Mammary epithelial cell (primary cell): ENCODE data around the gene CCDC70.

Experiments used
- CTCF ChIP-seq, 2 donors: IDR thresholded peaks in 1 of 2; conservative IDR thresholded peaks in 1 of 2; 2 replicates each; pipeline ENCODE4 v1.5.1; 2011 to 2012; ENCODE audit warnings: inconsistent platforms in 2 of 2, low read length in 2 of 2, mild to moderate bottlenecking in 2 of 2, control low read depth in 1 of 2, low read depth in 1 of 2; ENCODE audit not compliant: insufficient read depth in 1 of 2; ENCODE audit errors: extremely low read depth in 1 of 2
- EZH2 ChIP-seq: IDR thresholded peaks from 2 replicates; pipeline ENCODE4 v1.6.1; 2012; ENCODE audit warnings: low read length, inconsistent platforms, borderline replicate concordance

GRCh38 chr13:51902776-51903175 lies 41.0 kb downstream of the CCDC70 start:
- TF ChIP-seq EZH2 (no peak), CTCF (conservative IDR thresholded peaks at IDR 0.05 in 1 of 2, IDR thresholded peaks at IDR 0.05 in 1 of 2; ENCODE audit: extremely low read depth in 1 of 2, insufficient read depth in 1 of 2, low read depth in 1 of 2, low read length in 2 of 2) (no peak)
